ENCODE results near the gene KRT85.
A peak's percentile ranks its signal among the peaks of the same experiment; 100 is the strongest.

The KRT85 gene

DNA sequence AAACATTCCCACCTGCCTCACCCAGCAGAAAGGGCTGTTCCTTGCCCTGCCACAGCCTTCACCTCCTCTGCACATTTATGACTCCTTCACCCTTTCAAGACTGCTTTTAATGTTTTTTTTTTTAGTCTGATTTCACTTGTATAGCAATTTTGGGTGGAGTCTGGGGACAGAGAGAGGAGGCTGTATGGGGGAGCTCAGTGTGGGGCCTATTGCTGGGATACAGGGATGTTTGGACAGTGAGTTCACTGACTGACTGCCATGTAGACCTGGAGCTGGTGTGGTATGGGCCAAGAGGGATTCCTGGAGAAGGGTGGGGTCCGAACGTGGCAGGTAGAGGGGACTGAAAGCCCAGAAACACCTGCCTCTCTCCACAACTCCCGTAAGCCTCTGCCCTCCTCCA lies 1.9 kb upstream of the KRT85 start:
- H3K9ac ChIP-seq, result no peak overlapping the region
- no peaks in the 10 kb centered on the region for H3K27me3 ChIP-seq
- peaks cover 5% of the 10 kb centered on the region for H3K4me1 ChIP-seq
- no peak for TF ChIP-seq Cebpa-rat (IDR thresholded peaks at IDR 0.05)
- H3K27ac ChIP-seq, result no peak overlapping the region
- H3K9me3 ChIP-seq, result no peaks in the 10 kb centered on the region
- H4K20me1 ChIP-seq, result no peaks in the 10 kb centered on the region
- H3K36me3 ChIP-seq, result no peaks in the 10 kb centered on the region
- H3K4me2 ChIP-seq, result no peak overlapping the region
- H3K4me3 ChIP-seq, result no peak overlapping the region

DNA sequence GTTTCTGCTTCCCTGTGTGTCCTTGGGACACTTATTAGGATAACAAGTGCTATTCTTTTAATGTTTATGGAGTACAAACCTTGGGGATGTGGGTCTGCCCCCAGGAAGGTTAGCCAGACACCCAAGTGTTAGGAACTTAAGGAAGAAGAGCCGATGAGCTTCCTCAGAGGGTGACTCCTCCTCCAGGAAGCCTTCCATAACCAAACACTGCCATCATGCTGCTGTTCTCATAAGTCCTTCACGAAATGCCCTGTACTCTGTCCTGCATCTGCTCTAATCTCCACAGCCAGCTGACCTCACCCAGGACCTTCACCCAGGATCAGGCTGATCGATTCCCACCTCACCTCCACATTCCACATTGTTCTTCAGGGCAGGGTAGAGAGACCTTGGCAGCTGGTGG lies 1.2 kb upstream of the KRT85 start:
- H3K36me3 ChIP-seq, result no peaks in the 10 kb centered on the region
- TF ChIP-seq Cebpa-rat (IDR thresholded peaks at IDR 0.05), result no peak
- H3K9me3 ChIP-seq, result no peaks in the 10 kb centered on the region
- no peak overlapping the region for H3K9ac ChIP-seq
- H3K27me3 ChIP-seq, result no peaks in the 10 kb centered on the region
- peaks cover 5% of the 10 kb centered on the region for H3K4me1 ChIP-seq
- no peaks in the 10 kb centered on the region for H4K20me1 ChIP-seq
- no peak overlapping the region for H3K4me2 ChIP-seq
- no peak overlapping the region for H3K4me3 ChIP-seq
- no peak overlapping the region for H3K27ac ChIP-seq

DNA sequence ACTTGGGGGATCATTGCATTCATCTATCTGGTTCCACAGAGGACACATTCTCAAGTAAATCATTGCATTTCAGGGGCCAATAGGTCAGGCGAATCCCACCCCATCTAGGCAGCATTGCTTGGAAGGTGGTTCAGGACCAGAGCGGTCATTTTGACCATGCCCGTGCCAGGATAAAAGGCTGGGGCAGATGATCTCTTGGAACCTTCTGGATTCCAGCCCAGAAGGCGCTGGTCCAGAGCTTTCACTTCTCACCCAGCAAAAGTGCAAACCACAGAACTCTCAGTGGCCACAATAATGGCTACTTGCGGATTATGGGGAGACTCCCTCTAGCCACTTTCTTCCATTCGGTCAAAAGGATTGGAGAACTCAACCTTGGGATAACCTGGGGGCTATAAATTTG lies 595 bp upstream of the KRT85 start:
- H3K4me1 ChIP-seq, result peaks cover 5% of the 10 kb centered on the region
- no peak overlapping the region for H3K27ac ChIP-seq
- TF ChIP-seq Cebpa-rat (IDR thresholded peaks at IDR 0.05), result no peak
- H4K20me1 ChIP-seq, result no peaks in the 10 kb centered on the region
- no peaks in the 10 kb centered on the region for H3K27me3 ChIP-seq
- H3K9me3 ChIP-seq, result no peaks in the 10 kb centered on the region
- no peak overlapping the region for H3K4me2 ChIP-seq
- H3K36me3 ChIP-seq, result no peaks in the 10 kb centered on the region
- H3K4me3 ChIP-seq, result no peak overlapping the region
- H3K9ac ChIP-seq, result no peak overlapping the region

DNA sequence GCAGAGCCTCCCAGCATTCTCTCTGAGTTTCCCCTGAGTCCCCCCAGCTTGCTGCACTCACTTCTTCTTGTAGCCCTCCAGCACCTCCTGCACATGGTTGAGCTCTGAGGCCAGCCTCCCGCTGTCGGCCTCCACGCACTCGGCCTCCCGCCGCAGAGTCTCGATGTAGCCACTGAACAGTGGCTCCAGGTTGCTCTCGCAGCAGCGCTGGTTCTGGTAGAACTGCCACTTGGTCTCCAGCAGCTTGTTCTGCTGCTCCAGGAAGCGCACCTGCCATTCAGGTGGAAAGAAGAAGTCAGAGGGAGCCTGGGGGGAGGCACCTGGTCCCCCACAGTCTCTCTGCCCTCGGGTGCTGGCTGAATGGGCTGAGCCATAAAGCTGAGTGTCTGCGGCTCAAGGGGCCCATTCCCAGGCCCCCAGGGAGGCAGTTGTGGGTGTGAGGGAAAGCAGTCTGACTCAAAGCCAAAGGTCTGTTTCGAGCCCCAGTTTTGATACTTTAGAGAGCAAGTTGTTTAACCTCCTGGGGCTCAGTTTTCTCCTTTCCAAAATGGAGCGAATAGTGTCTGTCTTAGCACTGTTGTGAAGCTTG lies 2.3 kb downstream of the KRT85 start:
- no peaks in the 10 kb centered on the region for H3K9me3 ChIP-seq
- peaks cover 21% of the 10 kb centered on the region for H3K4me1 ChIP-seq
- TF ChIP-seq Cebpa-rat (IDR thresholded peaks at IDR 0.05), result no peak
- H3K9ac ChIP-seq, result no peak overlapping the region
- no peaks in the 10 kb centered on the region for H3K36me3 ChIP-seq
- no peak overlapping the region for H3K4me3 ChIP-seq
- no peak overlapping the region for H3K27ac ChIP-seq
- no peaks in the 10 kb centered on the region for H3K27me3 ChIP-seq
- no peaks in the 10 kb centered on the region for H4K20me1 ChIP-seq
- H3K4me2 ChIP-seq, result no peak overlapping the region

DNA sequence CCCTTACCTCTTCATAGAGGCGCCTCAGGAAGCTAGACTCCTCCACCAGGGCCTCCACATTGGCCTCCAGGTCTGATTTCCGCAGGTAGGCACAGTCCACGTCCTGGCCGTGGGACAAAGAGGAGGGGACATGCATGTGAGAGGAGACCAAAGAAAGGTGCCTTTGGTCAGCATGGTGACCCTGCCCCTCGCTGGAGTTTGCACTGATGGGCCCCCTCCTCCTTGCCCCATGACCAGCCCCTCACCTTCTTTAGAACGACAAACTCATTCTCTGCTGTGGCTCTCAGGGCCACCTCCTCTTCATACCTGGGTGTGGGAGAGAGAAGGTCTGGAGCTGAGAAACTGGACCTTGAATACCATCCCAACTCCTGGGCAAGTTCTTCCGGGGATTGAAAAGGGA lies 3.2 kb downstream of the KRT85 start:
- no peak overlapping the region for H3K4me2 ChIP-seq
- no peak overlapping the region for H3K4me3 ChIP-seq
- no peaks in the 10 kb centered on the region for H3K9me3 ChIP-seq
- no peak overlapping the region for H3K9ac ChIP-seq
- H3K36me3 ChIP-seq, result no peaks in the 10 kb centered on the region
- no peaks in the 10 kb centered on the region for H4K20me1 ChIP-seq
- no peaks in the 10 kb centered on the region for H3K27me3 ChIP-seq
- no peak for TF ChIP-seq Cebpa-rat (IDR thresholded peaks at IDR 0.05)
- H3K27ac ChIP-seq, result no peak overlapping the region
- peaks cover 30% of the 10 kb centered on the region for H3K4me1 ChIP-seq

DNA sequence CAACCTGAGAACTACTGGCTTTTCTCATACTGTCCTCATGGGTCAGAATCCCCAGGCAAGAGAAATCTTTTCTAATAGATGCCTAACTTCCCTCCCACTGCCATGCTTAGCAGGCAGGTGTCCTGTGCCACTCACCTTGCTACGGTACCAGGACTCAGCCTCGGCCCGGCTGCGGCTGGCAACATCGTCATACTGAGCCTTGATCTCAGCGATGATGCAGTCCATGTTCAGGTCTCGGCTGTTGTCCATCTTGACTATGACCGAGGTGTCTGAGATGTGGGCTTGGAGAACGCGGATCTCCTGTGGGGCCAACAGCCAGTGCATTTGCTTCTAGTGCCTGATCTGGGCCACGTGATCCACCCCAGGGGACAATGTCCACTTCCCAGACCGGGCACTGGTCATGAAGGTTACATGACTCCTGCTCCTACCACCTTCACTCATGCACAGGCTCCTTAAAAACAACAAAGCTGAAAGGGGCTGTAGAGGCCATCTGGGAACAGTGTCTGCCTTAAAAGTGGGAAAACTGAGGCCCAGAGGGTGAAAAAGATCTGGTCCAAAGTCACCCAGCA lies 4.1 kb downstream of the KRT85 start:
- no peak for TF ChIP-seq Cebpa-rat (IDR thresholded peaks at IDR 0.05)
- Histone ChIP-seq H3K4me1 (peaks cover 38% of the 10 kb centered on the region), H3K27me3 (no peaks in the 10 kb centered on the region), H3K36me3 (no peaks in the 10 kb centered on the region), H4K20me1 (no peaks in the 10 kb centered on the region), H3K27ac (no peak overlapping the region), H3K9ac (no peak overlapping the region), H3K4me3 (no peak overlapping the region), H3K9me3 (no peaks in the 10 kb centered on the region), H3K4me2 (no peak overlapping the region)

DNA sequence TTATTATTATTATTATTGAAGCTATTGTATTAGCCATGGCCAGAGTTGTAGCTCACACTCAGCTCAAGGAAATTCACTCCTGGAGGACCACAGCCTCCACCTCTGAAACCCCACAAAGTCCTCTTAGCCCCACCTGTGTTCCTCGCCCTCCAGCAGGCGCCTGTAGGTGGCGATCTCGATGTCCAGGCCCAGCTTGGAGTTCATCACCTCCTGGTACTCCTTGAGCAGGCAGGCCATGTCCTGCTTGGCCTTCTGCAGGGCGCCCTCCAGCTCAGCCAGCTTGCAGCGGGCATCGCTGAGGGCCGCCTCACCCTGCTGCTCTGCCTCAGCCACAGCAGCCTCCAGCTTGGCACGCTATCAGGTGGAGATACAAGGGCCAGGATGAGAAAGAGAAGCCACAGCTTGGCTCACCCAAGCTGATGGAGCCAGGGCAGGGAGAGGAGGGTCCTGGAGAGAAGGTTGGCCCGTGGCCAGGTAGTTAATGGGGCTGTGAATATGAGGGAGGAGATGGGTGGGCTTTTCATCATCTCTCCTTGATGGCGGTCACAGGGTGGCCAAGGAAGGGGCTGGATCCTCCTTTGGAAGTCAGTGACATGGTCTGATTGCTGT lies 5.1 kb downstream of the KRT85 start:
- no peak overlapping the region for H3K4me2 ChIP-seq
- H3K9ac ChIP-seq, result no peak overlapping the region
- no peak overlapping the region for H3K27ac ChIP-seq
- TF ChIP-seq Cebpa-rat (IDR thresholded peaks at IDR 0.05), result no peak
- H3K4me1 ChIP-seq, result peaks cover 48% of the 10 kb centered on the region
- H3K9me3 ChIP-seq, result no peaks in the 10 kb centered on the region
- H3K4me3 ChIP-seq, result no peak overlapping the region
- H3K27me3 ChIP-seq, result no peaks in the 10 kb centered on the region
- no peaks in the 10 kb centered on the region for H4K20me1 ChIP-seq
- no peaks in the 10 kb centered on the region for H3K36me3 ChIP-seq

DNA sequence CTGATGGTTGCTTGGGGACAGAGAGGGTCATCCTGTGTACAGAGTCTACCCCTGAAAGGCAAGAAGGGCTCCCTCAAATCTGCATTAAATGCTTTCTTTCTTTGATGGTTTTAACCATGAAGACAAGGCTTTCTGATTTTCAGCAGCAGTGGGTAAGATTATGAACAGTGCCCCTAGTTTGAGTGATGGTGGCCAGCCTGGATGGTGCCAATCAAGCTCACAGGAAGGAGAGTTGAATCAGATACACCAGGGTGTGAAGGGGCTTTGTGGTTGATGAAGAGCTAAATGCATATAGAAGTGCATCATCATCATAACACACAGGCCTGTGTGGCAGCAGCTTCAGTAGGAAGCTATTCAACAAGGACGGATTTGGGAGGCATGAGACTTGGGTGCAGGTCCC lies 5.7 kb downstream of the KRT85 start:
- peaks cover 53% of the 10 kb centered on the region for H3K4me1 ChIP-seq
- H3K9ac ChIP-seq, result no peak overlapping the region
- H3K27me3 ChIP-seq, result no peaks in the 10 kb centered on the region
- no peak for TF ChIP-seq Cebpa-rat (IDR thresholded peaks at IDR 0.05)
- no peaks in the 10 kb centered on the region for H3K9me3 ChIP-seq
- H3K4me2 ChIP-seq, result peak overlapping the region; percentile 65; the same call in 1 of the 2 replicates
- H4K20me1 ChIP-seq, result no peaks in the 10 kb centered on the region
- H3K4me3 ChIP-seq, result no peak overlapping the region
- H3K36me3 ChIP-seq, result no peaks in the 10 kb centered on the region
- H3K27ac ChIP-seq, result no peak overlapping the region

DNA sequence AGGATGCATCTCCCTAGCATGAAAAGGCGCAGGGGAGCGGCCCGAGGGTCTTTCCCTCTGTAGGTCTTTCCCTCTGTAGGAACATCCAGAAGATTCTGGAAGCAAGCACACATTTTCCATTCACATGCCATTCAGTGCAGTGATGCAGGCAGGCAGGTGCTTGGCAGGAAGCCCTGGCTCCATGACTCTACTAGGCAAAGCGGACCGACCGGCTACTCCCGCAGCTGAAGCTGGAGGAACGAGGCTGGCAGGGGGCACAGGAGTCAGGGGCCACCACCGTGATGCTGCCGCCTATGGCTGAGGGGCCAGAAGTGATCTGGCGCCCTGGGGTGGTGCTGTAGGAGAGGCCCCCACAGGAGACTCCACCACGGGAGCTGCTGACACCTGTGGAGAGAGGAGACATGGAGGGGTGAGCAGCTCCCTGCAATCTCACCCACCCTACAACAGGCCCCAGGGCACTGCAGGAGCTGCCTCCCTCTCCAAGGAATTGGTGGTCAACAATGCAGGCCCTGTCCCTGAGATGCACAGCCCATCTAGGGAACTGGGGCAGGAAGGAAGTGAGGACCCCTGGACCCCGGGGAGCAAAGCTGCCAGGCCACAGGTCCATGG lies 6.5 kb downstream of the KRT85 start:
- no peaks in the 10 kb centered on the region for H3K9me3 ChIP-seq
- H3K27me3 ChIP-seq, result no peaks in the 10 kb centered on the region
- peak overlapping the region; percentile 6; the same call in 1 of the 2 replicates for H3K27ac ChIP-seq
- H3K4me2 ChIP-seq, result peak overlapping the region; percentile 65
- peaks cover 53% of the 10 kb centered on the region for H3K4me1 ChIP-seq
- no peak overlapping the region for H3K9ac ChIP-seq
- no peak for TF ChIP-seq Cebpa-rat (IDR thresholded peaks at IDR 0.05)
- no peaks in the 10 kb centered on the region for H3K36me3 ChIP-seq
- H4K20me1 ChIP-seq, result no peaks in the 10 kb centered on the region
- H3K4me3 ChIP-seq, result no peak overlapping the region

DNA sequence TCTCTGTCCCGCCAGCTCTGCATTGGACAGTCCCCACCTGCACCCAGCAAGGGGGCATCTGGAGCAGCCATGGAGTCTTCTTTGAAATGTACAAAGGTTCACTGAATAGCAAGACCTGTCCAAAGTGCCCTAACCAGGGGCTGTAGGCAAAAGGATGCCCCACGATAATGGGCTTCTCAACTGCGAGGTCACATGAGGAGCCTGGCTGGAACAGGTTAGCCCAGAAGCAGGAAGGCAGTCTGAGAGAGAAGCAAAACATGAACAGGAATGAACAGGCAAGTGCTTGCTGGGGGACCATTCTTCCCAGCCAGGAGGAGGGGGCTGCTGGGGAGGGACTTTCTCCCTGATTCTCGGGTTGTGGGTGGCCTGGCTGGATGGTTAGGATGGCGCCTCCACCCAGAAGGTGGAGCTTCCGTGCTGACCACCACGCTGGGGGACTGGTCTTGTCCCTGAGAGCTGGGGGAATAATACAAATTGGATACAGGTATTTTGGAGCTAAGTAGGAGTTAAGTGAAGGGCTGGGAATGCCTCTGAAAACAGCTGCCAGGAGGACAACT lies 7.1 kb downstream of the KRT85 start:
- H3K36me3 ChIP-seq, result no peaks in the 10 kb centered on the region
- peak overlapping the region; percentile 65 for H3K4me2 ChIP-seq
- no peaks in the 10 kb centered on the region for H3K9me3 ChIP-seq
- H3K27me3 ChIP-seq, result no peaks in the 10 kb centered on the region
- no peak overlapping the region for H3K9ac ChIP-seq
- no peak overlapping the region for H3K27ac ChIP-seq
- no peaks in the 10 kb centered on the region for H4K20me1 ChIP-seq
- peaks cover 53% of the 10 kb centered on the region for H3K4me1 ChIP-seq
- H3K4me3 ChIP-seq, result no peak overlapping the region
- no peak for TF ChIP-seq Cebpa-rat (IDR thresholded peaks at IDR 0.05)

All from BLaER1 (cell line).